WTC11 (cell line): ENCODE measurements around the gene CSNK2B. TPM values are rescaled to one million over a fixed set of nuclear protein-coding genes. Genes with fewer than 3 reads are reported as not detected.

ENCODE experiments used
- ATAC-seq: fragments of 200-7000 bp; cut with Tn5 transposase; 2 replicates; pipeline ENCODE4 v1.10.0; 2021; ENCODE audit warnings: mild to moderate bottlenecking, moderate library complexity
- CTCF ChIA-PET: fragments of 300-600 bp; sonication (Branson Sonifier 250); formaldehyde crosslinking; loops from one replicate; lab custom pipeline; 2021; ENCODE audit warnings: antibody characterized with exemption; lab: Charles Lee
- POLR2A ChIA-PET: fragments of 350-600 bp; sonication (Branson Sonifier 250); formaldehyde crosslinking; loops from one replicate; lab custom pipeline; 2021; ENCODE audit warnings: antibody characterized with exemption; lab: Charles Lee
- DNase-seq: peaks from one replicate; pipeline ENCODE4 v3.0.0; 2021; ENCODE audit warnings: low spot score
- H3K27ac Mint-ChIP-seq: 2 replicates; pipeline ENCODE4 v1.8.0; 2021; ENCODE audit warnings: mixed read lengths
- H3K27me3 Mint-ChIP-seq: 2 replicates; pipeline ENCODE4 v1.8.0; 2021; ENCODE audit warnings: low read depth, mild to moderate bottlenecking, moderate library complexity, mixed read lengths
- H3K36me3 Mint-ChIP-seq: 2 replicates; pipeline ENCODE4 v1.8.0; 2021; ENCODE audit warnings: mixed read lengths
- H3K4me1 Mint-ChIP-seq: 2 replicates; pipeline ENCODE4 v1.8.0; 2022; ENCODE audit warnings: mixed read lengths
- H3K4me3 Mint-ChIP-seq: 2 replicates; pipeline ENCODE4 v1.8.0; 2021; ENCODE audit warnings: mild to moderate bottlenecking, moderate library complexity, mixed read lengths
- H3K9me3 Mint-ChIP-seq: 2 replicates; pipeline ENCODE4 v1.8.0; 2021; ENCODE audit warnings: mixed read lengths
- ATF1 ChIP-seq: sonication (generic); formaldehyde crosslinking; IDR thresholded peaks from 2 replicates; pipeline ENCODE4 v1.8.1; 2023; ENCODE audit warnings: mild to moderate bottlenecking, moderate library complexity, missing genetic modification reagents
- CREB1 ChIP-seq: sonication (generic); formaldehyde crosslinking; IDR thresholded peaks from 2 replicates; pipeline ENCODE4 v1.8.0; 2023; ENCODE audit warnings: mild to moderate bottlenecking, missing genetic modification reagents
- FOXK1 ChIP-seq: sonication (generic); formaldehyde crosslinking; IDR thresholded peaks from 2 replicates; pipeline ENCODE4 v1.8.0; 2022; ENCODE audit warnings: mild to moderate bottlenecking, moderate library complexity, missing genetic modification reagents
- FOXP1 ChIP-seq: sonication (generic); formaldehyde crosslinking; IDR thresholded peaks from 2 replicates; pipeline ENCODE4 v1.8.0; 2022; ENCODE audit warnings: missing genetic modification reagents, mild to moderate bottlenecking, moderate library complexity, borderline replicate concordance
- GTF2I ChIP-seq: fragments of 250-450 bp; sonication (Bioruptor Pico); conservative IDR thresholded peaks from 2 replicates; pipeline ENCODE4 v1.4.0; 2021; ENCODE audit warnings: mild to moderate bottlenecking
- MAX ChIP-seq: sonication (generic); formaldehyde crosslinking; IDR thresholded peaks from 2 replicates; pipeline ENCODE4 v1.8.0; 2022; ENCODE audit warnings: mild to moderate bottlenecking, missing genetic modification reagents
- MLX ChIP-seq: sonication (generic); formaldehyde crosslinking; IDR thresholded peaks from 2 replicates; pipeline ENCODE4 v1.8.1; 2023; ENCODE audit warnings: mild to moderate bottlenecking, missing genetic modification reagents, moderate library complexity
- NFYB ChIP-seq: sonication (generic); formaldehyde crosslinking; conservative IDR thresholded peaks from 2 replicates; pipeline ENCODE4 v1.8.0; 2022; ENCODE audit warnings: low read depth, missing genetic modification reagents
- RORB ChIP-seq: fragments of 250-450 bp; sonication (Bioruptor Pico); IDR thresholded peaks from 2 replicates; pipeline ENCODE4 v1.9.0; 2021; ENCODE audit warnings: mild to moderate bottlenecking
- TCF7 ChIP-seq: sonication (generic); formaldehyde crosslinking; IDR thresholded peaks from 2 replicates; pipeline ENCODE4 v1.8.0; 2022; ENCODE audit warnings: mild to moderate bottlenecking, low read depth, missing genetic modification reagents, moderate library complexity
- TP53 ChIP-seq: sonication (generic); formaldehyde crosslinking; IDR thresholded peaks from 2 replicates; pipeline ENCODE4 v1.8.1; 2023; ENCODE audit warnings: mild to moderate bottlenecking, missing genetic modification reagents
- ZBTB21 ChIP-seq: sonication (generic); formaldehyde crosslinking; IDR thresholded peaks from 2 replicates; pipeline ENCODE4 v1.8.1; 2023; ENCODE audit warnings: mild to moderate bottlenecking, missing genetic modification reagents, borderline replicate concordance
- ZNF121 ChIP-seq: sonication (generic); formaldehyde crosslinking; IDR thresholded peaks from 2 replicates; pipeline ENCODE4 v1.8.0; 2023; ENCODE audit warnings: missing genetic modification reagents
- ZNF281 ChIP-seq: sonication (generic); formaldehyde crosslinking; IDR thresholded peaks from 2 replicates; pipeline ENCODE4 v1.8.0; 2023; ENCODE audit warnings: mild to moderate bottlenecking, missing genetic modification reagents
- ZNF532 ChIP-seq: fragments of 250-450 bp; sonication (Bioruptor Pico); IDR thresholded peaks from 2 replicates; pipeline ENCODE4 v1.9.0; 2021; ENCODE audit warnings: mild to moderate bottlenecking, borderline replicate concordance
- total RNA-seq: library from RNA; stranded (reverse); gene quantifications from 3 replicates; pipeline ENCODE4 v1.2.3, GENCODE V29; 2021
- TF ChIP-seq, protein P1 (sequence below): sonication (generic); formaldehyde crosslinking; IDR thresholded peaks from 2 replicates; pipeline ENCODE4 v1.8.1; 2022; ENCODE audit warnings: mild to moderate bottlenecking, missing genetic modification reagents, moderate library complexity, borderline replicate concordance
- TF ChIP-seq, protein P2 (sequence below): fragments of 250-450 bp; sonication (Bioruptor Pico); IDR thresholded peaks from 2 replicates; pipeline ENCODE4 v1.9.0; 2021; ENCODE audit warnings: mild to moderate bottlenecking
- TF ChIP-seq, protein P3 (sequence below): sonication (generic); formaldehyde crosslinking; IDR thresholded peaks from 2 replicates; pipeline ENCODE4 v1.8.1; 2022; ENCODE audit warnings: mild to moderate bottlenecking, moderate library complexity, missing genetic modification reagents
- TF ChIP-seq, protein P4 (sequence below): sonication (generic); formaldehyde crosslinking; IDR thresholded peaks from 2 replicates; pipeline ENCODE4 v1.8.0; 2023; ENCODE audit warnings: missing genetic modification reagents, mild to moderate bottlenecking, borderline replicate concordance

Gene CSNK2B
- total RNA-seq, 1 experiment from 2014 or later = 183 TPM

GRCh38 chr6:31654574-31655348 lies 11.1 kb upstream of the CSNK2B start:
- no peak overlapping the region for H3K27ac Mint-ChIP-seq
- H3K4me1 Mint-ChIP-seq = peaks cover 28% of the 10 kb centered on the region
- ChIA-PET POLR2A (interaction anchor here (1.0 kb wide), 1 partner anchor 10 kb away, joined by 9 read pairs; the partner anchor contains the start of gene GPANK1), CTCF (no interaction called here)
- H3K4me3 Mint-ChIP-seq = no peak overlapping the region
- peaks cover 11% of the 10 kb centered on the region for H3K36me3 Mint-ChIP-seq
- DNase-seq (no peak), ATAC-seq (no peak)
- no peaks in the 10 kb centered on the region for H3K9me3 Mint-ChIP-seq
- no peaks in the 10 kb centered on the region for H3K27me3 Mint-ChIP-seq
- no peak for TF ChIP-seq ZBTB21
- TF ChIP-seq, protein P1, sequence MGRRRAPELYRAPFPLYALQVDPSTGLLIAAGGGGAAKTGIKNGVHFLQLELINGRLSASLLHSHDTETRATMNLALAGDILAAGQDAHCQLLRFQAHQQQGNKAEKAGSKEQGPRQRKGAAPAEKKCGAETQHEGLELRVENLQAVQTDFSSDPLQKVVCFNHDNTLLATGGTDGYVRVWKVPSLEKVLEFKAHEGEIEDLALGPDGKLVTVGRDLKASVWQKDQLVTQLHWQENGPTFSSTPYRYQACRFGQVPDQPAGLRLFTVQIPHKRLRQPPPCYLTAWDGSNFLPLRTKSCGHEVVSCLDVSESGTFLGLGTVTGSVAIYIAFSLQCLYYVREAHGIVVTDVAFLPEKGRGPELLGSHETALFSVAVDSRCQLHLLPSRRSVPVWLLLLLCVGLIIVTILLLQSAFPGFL = no peak
- TF ChIP-seq ZNF281 = no peak
- no peak for TF ChIP-seq MLX (CRISPR knock-in tag)
- TF ChIP-seq, protein P2, sequence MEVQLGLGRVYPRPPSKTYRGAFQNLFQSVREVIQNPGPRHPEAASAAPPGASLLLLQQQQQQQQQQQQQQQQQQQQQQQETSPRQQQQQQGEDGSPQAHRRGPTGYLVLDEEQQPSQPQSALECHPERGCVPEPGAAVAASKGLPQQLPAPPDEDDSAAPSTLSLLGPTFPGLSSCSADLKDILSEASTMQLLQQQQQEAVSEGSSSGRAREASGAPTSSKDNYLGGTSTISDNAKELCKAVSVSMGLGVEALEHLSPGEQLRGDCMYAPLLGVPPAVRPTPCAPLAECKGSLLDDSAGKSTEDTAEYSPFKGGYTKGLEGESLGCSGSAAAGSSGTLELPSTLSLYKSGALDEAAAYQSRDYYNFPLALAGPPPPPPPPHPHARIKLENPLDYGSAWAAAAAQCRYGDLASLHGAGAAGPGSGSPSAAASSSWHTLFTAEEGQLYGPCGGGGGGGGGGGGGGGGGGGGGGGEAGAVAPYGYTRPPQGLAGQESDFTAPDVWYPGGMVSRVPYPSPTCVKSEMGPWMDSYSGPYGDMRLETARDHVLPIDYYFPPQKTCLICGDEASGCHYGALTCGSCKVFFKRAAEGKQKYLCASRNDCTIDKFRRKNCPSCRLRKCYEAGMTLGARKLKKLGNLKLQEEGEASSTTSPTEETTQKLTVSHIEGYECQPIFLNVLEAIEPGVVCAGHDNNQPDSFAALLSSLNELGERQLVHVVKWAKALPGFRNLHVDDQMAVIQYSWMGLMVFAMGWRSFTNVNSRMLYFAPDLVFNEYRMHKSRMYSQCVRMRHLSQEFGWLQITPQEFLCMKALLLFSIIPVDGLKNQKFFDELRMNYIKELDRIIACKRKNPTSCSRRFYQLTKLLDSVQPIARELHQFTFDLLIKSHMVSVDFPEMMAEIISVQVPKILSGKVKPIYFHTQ = no peak
- TF ChIP-seq, protein P3, sequence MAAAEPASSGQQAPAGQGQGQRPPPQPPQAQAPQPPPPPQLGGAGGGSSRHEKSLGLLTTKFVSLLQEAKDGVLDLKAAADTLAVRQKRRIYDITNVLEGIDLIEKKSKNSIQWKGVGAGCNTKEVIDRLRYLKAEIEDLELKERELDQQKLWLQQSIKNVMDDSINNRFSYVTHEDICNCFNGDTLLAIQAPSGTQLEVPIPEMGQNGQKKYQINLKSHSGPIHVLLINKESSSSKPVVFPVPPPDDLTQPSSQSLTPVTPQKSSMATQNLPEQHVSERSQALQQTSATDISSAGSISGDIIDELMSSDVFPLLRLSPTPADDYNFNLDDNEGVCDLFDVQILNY (CRISPR knock-in tag) = no peak
- no peak for TF ChIP-seq FOXK1
- no peak for TF ChIP-seq TCF7 (CRISPR knock-in tag)
- TF ChIP-seq FOXP1 = no peak
- TF ChIP-seq ZNF532 (CRISPR knock-in tag) = no peak
- no peak for TF ChIP-seq RORB (CRISPR knock-in tag)
- TF ChIP-seq, protein P4, sequence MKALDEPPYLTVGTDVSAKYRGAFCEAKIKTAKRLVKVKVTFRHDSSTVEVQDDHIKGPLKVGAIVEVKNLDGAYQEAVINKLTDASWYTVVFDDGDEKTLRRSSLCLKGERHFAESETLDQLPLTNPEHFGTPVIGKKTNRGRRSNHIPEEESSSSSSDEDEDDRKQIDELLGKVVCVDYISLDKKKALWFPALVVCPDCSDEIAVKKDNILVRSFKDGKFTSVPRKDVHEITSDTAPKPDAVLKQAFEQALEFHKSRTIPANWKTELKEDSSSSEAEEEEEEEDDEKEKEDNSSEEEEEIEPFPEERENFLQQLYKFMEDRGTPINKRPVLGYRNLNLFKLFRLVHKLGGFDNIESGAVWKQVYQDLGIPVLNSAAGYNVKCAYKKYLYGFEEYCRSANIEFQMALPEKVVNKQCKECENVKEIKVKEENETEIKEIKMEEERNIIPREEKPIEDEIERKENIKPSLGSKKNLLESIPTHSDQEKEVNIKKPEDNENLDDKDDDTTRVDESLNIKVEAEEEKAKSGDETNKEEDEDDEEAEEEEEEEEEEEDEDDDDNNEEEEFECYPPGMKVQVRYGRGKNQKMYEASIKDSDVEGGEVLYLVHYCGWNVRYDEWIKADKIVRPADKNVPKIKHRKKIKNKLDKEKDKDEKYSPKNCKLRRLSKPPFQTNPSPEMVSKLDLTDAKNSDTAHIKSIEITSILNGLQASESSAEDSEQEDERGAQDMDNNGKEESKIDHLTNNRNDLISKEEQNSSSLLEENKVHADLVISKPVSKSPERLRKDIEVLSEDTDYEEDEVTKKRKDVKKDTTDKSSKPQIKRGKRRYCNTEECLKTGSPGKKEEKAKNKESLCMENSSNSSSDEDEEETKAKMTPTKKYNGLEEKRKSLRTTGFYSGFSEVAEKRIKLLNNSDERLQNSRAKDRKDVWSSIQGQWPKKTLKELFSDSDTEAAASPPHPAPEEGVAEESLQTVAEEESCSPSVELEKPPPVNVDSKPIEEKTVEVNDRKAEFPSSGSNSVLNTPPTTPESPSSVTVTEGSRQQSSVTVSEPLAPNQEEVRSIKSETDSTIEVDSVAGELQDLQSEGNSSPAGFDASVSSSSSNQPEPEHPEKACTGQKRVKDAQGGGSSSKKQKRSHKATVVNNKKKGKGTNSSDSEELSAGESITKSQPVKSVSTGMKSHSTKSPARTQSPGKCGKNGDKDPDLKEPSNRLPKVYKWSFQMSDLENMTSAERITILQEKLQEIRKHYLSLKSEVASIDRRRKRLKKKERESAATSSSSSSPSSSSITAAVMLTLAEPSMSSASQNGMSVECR = no peak
- TF ChIP-seq NFYB = no peak
- TF ChIP-seq MAX (CRISPR knock-in tag) = no peak
- TF ChIP-seq GTF2I (CRISPR knock-in tag) = no peak
- no peak for TF ChIP-seq CREB1 (CRISPR knock-in tag)
- TF ChIP-seq ATF1 (CRISPR knock-in tag) = no peak
- no peak for TF ChIP-seq ZNF121 (CRISPR knock-in tag)
- TF ChIP-seq TP53 (CRISPR knock-in tag) = no peak
